ENCODE results near the gene RHOG.

The RHOG gene

GRCh38 chr11:3857628-3858027 is 16.9 kb upstream of the RHOG start:
- DNase-seq = no peak

GRCh38 chr11:3856856-3857553 is 16.2 kb upstream of the RHOG start:
- no peak for DNase-seq

- no peak for DNase-seq
These were observed 15.2 kb upstream of the RHOG start for GRCh38 chr11:3855808-3856491.

- DNase-seq = peak; percentile 97
These were observed 14.4 kb upstream of the RHOG start, which contains the start of gene STIM1 for GRCh38 chr11:3854977-3855807. Gene STIM1, plus strand, starts transcription at chr11:3855664. Its CDS starts 607 bp downstream, at chr11:3856271.

GRCh38 chr11:3854660-3854976 is 13.9 kb upstream of the RHOG start:
- DNase-seq = no peak

GRCh38 chr11:3853899-3854659 is 13.3 kb upstream of the RHOG start:
- peak; percentile 87 for DNase-seq

GRCh38 chr11:3853545-3853842 is 12.7 kb upstream of the RHOG start:
- DNase-seq = no peak

GRCh38 chr11:3849297-3849874 is 8.6 kb upstream of the RHOG start:
- peak; percentile 76 for DNase-seq

- no peak for DNase-seq
These were observed 4.9 kb upstream of the RHOG start for GRCh38 chr11:3845670-3846069.

- no peak for DNase-seq
These were observed 4.5 kb upstream of the RHOG start for GRCh38 chr11:3845246-3845645.

- no peak for DNase-seq
These were observed 2.6 kb upstream of the RHOG start for GRCh38 chr11:3843326-3843725.

- DNase-seq = peak; percentile 96
These were observed 929 bp upstream of the RHOG start for GRCh38 chr11:3841426-3842350.

- DNase-seq = no peak
These were observed 522 bp downstream of the RHOG start for GRCh38 chr11:3840004-3840869.

- no peak for DNase-seq
These were observed 2.3 kb downstream of the RHOG start for GRCh38 chr11:3838504-3838903.

GRCh38 chr11:3837793-3838192 is 3.0 kb downstream of the RHOG start:
- no peak for DNase-seq

- DNase-seq = peak; percentile 52
These were observed 3.9 kb downstream of the RHOG start for GRCh38 chr11:3836903-3837302.

GRCh38 chr11:3835751-3836150 is 5.0 kb downstream of the RHOG start:
- DNase-seq = no peak

- no peak for DNase-seq
These were observed 5.9 kb downstream of the RHOG start for GRCh38 chr11:3834664-3835461.

- no peak for DNase-seq
These were observed 6.5 kb downstream of the RHOG start for GRCh38 chr11:3834349-3834663.

GRCh38 chr11:3833449-3833848 is 7.3 kb downstream of the RHOG start:
- DNase-seq = no peak
